HG03064 (cell line): ENCODE data around the gene OGN.

ENCODE experiments used
- ATAC-seq: cut with Tn5 transposase; IDR thresholded peaks from one replicate; pipeline ENCODE4 v1.9.1; 2021; ENCODE audit warnings: low read depth; ENCODE audit not compliant: unreplicated experiment

The OGN gene

DNA sequence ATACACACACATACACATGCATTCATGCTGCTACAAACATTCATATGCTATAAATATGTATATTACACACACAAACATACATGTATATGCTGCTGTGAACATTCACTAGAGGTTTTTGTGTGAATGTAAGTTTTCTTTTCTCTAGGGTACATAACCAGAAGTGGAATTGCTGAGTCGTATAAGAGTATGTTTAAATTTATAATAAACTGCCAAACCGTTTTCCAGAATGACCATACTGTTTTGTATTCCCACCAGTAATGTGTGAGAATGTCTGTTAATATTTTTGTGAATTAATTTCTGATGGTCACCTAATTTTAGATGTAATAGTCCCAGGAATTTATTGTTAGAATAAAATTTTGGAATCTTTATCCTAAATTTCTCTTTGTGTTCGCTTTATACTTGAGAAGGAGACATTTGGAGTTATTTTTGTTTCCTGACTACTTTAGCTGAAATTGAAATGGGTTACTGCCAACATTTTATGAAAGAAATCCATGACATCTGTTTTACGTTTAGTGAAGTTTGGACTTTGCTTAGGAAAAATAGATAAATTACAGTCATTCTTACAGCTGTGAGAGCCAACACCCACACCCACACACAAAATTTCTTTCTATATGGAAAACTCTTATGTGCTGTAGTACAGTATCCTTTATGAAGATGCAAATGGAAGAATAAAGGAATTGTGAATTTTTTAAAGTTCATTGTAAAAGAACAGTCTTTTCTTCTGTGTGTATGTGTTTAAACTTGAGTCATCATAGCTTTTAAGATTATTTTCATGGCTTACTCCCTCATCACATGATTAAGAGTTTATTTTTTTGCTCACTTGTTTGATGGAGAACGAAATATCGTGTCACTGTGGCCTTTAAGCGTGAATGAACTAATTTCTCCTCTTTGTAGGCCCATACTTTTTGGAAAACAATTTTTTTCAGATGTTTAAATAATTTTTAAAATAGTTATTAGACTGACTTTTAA, 54.3 kb downstream of the OGN start:
- ATAC-seq, result no peak

- ATAC-seq, result no peak
Measured at GRCh38 chr9:92345582-92345981, 58.8 kb downstream of the OGN start.

- ATAC-seq, result no peak
Measured at GRCh38 chr9:92342825-92343488, 61.4 kb downstream of the OGN start.

DNA sequence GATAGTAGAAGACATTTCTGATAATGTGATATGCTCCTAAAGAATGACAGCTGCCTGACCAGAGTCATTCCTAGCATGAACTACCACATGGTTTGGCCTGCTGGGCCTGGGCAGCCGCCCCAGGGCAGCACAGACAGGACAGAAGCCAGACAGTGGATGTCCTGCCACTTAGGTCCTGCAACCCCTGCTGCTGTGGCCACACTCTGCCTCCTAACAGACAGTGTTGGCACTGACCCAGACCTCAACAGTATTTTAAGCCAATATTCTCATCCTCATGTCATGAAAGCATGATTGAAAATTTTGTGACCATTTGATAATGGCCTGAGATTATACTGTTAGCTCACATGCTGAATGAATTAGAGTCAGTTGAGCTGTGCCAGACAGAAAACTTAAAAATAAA, 62.8 kb downstream of the OGN start:
- ATAC-seq, result no peak

DNA sequence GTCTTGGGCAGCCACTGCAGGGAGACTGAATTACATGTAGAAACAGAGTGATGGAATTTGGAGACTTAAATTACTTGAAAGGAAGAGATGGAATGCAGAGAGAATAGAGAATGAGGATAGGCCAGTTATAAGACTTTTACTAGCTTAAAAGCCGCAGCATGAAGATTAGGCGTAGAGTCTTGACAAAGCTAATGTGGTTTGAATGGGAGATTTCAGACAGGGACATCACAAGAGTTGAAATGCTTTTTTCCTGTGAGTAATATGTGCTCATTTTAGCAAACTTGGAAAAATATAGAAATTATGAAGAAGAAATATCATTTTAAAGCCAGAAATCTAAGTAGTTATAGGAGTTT, 71.1 kb downstream of the OGN start:
- ATAC-seq, result no peak
